ENCODE measurements around the gene FRMD1.

- TF ChIP-seq CTCF (IDR thresholded peaks at IDR 0.05; ENCODE audit: borderline replicate concordance, extremely low read depth, low read length, poor library complexity, severe bottlenecking): no peak
- no peak for TF ChIP-seq EZH2 (IDR thresholded peaks at IDR 0.05; ENCODE audit: borderline replicate concordance, low read depth, low read length, severe bottlenecking)
These were observed 52.1 kb downstream of the FRMD1 start for GRCh38 chr6:168026925-168027324.
